NCI-H2107 treated with DMSO at 0.1 percent for 48 hours (cell line): ENCODE results near the gene OR2A25.

Source experiments
- DNase-seq: peaks from one replicate; lab custom pipeline; 2025; ENCODE audit not compliant: unreplicated experiment; lab: John Stamatoyannopoulos, UW

OR2A25 gene

DNA sequence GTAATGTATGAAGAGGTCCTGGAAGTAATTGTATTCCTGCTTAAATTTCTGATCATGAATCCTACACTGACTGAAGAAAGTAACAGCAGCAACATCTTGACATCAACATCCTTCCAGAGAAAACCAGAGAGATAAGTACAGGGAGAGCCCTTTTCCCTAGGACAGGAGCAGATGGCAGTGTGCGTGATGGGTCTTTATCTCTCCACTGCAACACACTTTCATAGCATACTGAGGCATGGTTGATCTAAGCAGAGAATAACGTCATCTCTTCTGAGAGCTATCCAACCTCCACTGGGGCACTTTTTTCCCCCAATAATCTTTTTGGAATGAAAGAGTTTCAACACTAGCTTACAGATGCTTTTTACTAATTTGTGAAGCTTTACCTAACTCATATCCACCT is 342 bp downstream of the OR2A25 start:
- DNase-seq, result no peak

- DNase-seq, result no peak
These were observed 4.8 kb downstream of the OR2A25 start for GRCh38 chr7:144074374-144074773.

DNA sequence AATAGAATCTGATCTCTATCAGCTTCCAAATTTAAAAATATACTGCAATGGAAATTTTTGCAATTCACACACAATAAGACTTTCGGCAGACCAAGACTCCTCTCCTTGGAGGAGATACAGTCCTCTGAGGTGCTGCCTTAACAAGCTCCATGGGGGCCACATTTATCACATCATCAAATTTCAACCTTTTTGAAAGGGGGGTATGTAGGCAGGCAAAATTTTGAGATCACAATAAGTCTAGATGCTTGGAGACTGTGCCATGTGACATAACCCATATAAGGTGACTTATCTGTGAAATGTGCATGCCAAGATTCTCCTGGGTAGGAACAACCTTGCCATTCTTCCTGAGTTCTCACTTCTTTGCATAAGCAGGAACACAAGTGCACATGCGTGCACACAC is 16.4 kb downstream of the OR2A25 start, which contains the start of gene OR2A12:
OR2A12 (plus strand) TSS at position 301 of the 400 bp plus-strand sequence. CDS start 8,830 bp downstream, outside the sequence.
- no peak for DNase-seq

DNA sequence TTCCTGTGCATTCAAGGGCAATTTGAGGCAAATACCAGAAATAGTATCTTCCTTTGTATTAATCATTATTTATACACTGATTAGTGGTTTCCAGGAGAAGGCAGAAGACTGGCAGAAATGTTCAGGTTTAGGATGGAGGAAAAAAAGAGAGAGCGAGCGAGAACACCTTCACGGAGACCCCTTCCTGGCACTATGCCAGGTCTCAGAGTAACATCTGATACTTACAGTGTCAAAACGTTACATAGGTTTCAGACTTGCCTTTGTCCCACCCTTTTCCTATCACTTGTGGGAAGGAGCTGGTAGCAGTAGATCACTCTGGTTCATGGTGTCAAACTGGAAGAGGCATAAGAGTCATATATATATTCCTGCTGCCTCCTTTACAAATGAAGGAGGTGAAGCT is 17.1 kb downstream of the OR2A25 start:
- no peak for DNase-seq

DNA sequence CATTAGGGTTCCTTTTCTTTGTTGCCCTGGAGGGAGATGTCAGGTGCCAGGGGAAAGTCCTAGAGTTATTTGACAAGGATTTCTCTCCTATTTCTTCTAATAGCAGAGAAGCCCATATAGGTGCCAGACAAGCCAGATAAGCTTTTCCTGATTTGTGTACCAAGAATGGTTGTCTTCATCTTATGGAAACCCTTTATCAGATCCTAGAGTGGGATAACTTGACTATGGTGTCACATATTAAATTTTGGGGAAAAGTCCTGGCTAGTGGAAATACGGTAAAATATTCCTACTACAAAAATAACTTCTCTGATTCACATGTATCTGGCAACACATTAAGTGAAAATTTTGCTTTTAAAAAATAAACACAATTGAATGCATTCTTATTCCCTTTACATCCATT is 17.6 kb downstream of the OR2A25 start:
- DNase-seq, result no peak

- no peak for DNase-seq
These were observed 21.1 kb downstream of the OR2A25 start for GRCh38 chr7:144090667-144091066.

DNA sequence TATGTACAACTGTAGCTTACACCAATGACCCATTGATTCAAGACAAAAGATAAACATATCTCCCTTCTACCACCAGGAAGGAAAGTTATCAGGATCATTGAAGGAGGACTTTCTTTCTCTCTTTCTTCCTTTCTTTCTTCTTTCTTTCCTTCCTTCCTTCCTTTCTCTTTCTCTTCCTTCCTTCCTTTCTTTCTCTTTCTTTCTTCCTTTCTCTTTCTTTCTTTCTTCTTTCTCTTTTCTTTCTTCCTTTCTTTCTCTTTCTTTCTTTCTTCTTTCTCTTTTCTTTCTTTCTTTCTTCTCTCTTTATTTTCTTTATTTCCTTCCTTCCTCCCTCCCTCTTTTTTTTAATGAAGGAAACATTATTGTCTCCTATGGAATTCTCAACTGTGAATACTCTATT is 29.2 kb downstream of the OR2A25 start:
- no peak for DNase-seq

GRCh38 chr7:144100607-144101006 is 31.0 kb downstream of the OR2A25 start:
- no peak for DNase-seq

- no peak for DNase-seq
These were observed 32.4 kb downstream of the OR2A25 start for GRCh38 chr7:144102041-144102440.

- no peak for DNase-seq
These were observed 35.6 kb downstream of the OR2A25 start for GRCh38 chr7:144105211-144105610.

GRCh38 chr7:144109283-144109682 is 39.7 kb downstream of the OR2A25 start, which contains the start of gene OR2A2:
TSS of gene OR2A2 (plus strand) at chr7:144109583. CDS start at chr7:144109583, 0 bp downstream.
- DNase-seq, result no peak

GRCh38 chr7:144110272-144110671 is 40.7 kb downstream of the OR2A25 start:
- no peak for DNase-seq

DNA sequence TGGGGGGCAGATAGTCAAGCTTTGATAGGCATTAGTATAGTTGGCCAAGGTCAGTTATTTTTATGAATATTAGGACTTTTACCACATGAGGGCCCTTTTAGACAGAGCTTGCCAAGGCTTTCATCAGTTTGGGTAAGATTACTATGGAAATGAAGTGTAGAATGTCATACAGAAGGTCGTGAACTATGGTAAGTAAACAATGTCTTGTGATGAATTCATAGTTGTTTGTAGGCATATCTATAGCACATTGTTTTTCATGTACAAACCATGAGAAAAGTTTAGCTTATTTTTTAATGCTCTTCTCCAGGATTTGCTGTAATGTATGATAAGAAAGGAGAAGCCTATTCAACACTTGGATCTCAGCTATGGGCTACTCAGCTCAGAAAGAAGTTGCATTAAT is 44.0 kb downstream of the OR2A25 start:
- no peak for DNase-seq

GRCh38 chr7:144118341-144118740 is 48.7 kb downstream of the OR2A25 start:
- no peak for DNase-seq

- DNase-seq, result no peak
These were observed 53.3 kb downstream of the OR2A25 start, which contains the start of gene OR2A14 for GRCh38 chr7:144122876-144123275. TSS of gene OR2A14 (plus strand) at chr7:144123176. CDS start at chr7:144129113, 5,937 bp downstream.
